Measurements from ENCODE around the gene KLRC3.
"Not testable (repeated sequence)": the region's sequence is repeated elsewhere in the genome, so short reads cannot be mapped to it uniquely, and the experiment has no call there.

GRCh38 chr12:10425938-10426337, 5.5 kb upstream of the KLRC3 start:
- not testable (repeated sequence) for TF ChIP-seq POLR2AphosphoS5, POLR2A (IDR thresholded peaks at IDR 0.05; ENCODE audit: low read depth, low read length)
